Activated CD8-positive, alpha-beta T cell treated with anti-CD3 and anti-CD28 coated beads for 36 hours (primary cell): ENCODE measurements around the gene ZFYVE27. TPM values are rescaled to one million over a fixed set of nuclear protein-coding genes. Genes with fewer than 3 reads are reported as not detected.

Experiments
- ATAC-seq: fragments of 200-7000 bp; cut with Tn5 transposase; one replicate; pipeline ENCODE4 v1.10.0; 2021; ENCODE audit warnings: mild to moderate bottlenecking, moderate library complexity
- CTCF ChIA-PET: fragments of 350-600 bp; sonication (Branson Sonifier 250); formaldehyde crosslinking; loops from one replicate; lab custom pipeline; 2021; ENCODE audit warnings: antibody characterized with exemption; lab: Charles Lee
- POLR2A ChIA-PET: fragments of 350-600 bp; sonication (Branson Sonifier 250); formaldehyde crosslinking; loops from one replicate; lab custom pipeline; 2021; ENCODE audit warnings: antibody characterized with exemption; lab: Charles Lee
- DNase-seq: peaks from one replicate; pipeline ENCODE4 v3.0.0-alpha.2; 2020
- H3K27ac Mint-ChIP-seq: one replicate; pipeline ENCODE4 v1.8.0; 2021; ENCODE audit warnings: mild to moderate bottlenecking, mixed read lengths
- H3K27me3 Mint-ChIP-seq: one replicate; pipeline ENCODE4 v1.8.0; 2021; ENCODE audit warnings: mixed read lengths
- H3K36me3 Mint-ChIP-seq: one replicate; pipeline ENCODE4 v1.8.0; 2021; ENCODE audit warnings: low read depth, mixed read lengths
- H3K4me1 Mint-ChIP-seq: one replicate; pipeline ENCODE4 v1.8.0; 2021; ENCODE audit warnings: low read depth, mixed read lengths
- H3K4me3 Mint-ChIP-seq: one replicate; pipeline ENCODE4 v1.8.0; 2021; ENCODE audit warnings: mild to moderate bottlenecking, moderate library complexity, mixed read lengths
- H3K9me3 Mint-ChIP-seq: one replicate; pipeline ENCODE4 v1.8.0; 2021; ENCODE audit warnings: mixed read lengths
- intact Hi-C: fragments of 100-400 bp; cut with micrococcal nuclease; formaldehyde crosslinking; loops from one replicate; pipeline ENCODE4 v1.10.0; 2022
- total RNA-seq, 2 experiments: library from RNA; stranded (reverse); gene quantifications; one replicate each; pipeline ENCODE4 v1.2.3, GENCODE V29; 2021
- TF ChIP-seq, protein P1 (sequence below): fragments of 200-600 bp; IDR thresholded peaks from one replicate; pipeline ENCODE4 v1.8.0; 2022; ENCODE audit warnings: antibody characterized with exemption, mild to moderate bottlenecking

Gene ZFYVE27
- total RNA-seq, 2 experiments from 2014 or later, result 18.1 to 20.1 TPM

DNA sequence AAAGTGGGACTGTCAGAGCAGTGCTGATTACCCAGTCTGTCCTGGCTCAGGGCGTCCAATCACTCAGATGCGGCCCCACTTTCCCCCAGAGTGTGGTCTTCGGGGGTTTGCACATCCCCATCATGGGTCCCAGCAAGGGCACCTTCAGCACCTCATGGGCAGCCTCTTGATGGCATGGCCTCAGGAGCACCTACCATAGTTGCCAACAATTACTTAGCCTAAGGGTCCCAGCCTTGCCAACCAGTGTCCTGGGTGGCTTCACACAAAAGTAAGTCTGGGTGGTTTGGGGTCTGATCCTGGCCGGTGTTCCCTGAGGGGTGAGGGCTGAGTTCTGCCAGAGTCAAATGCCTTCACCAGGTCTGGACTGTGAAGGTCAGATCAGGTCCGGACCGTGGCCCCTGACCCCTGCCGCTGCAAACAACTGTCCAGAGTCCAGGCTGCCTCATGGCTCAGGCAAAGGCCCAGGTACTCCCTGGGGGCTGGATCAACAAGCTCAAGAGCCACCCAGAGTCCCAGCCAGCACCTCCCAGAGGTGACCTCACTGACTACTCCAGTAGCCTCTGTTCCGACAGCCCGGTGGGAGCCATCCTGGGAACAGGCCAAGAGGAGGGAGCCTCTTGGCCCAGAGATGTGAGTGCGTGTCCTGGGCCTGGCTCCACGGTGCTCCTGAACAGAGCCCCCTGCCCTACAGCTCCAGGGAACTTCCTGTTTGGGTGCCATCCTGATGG is 29.6 kb upstream of the ZFYVE27 start:
- CTCF ChIA-PET, result interaction anchor here (3.2 to 20.1 kb wide), 2 partner anchors 21 to 22 kb away, joined by 19 to 537 read pairs; partner anchors contain the start of genes AVPI1 and ZFYVE27
- Mint-ChIP-seq H3K4me1 (no peaks in the 10 kb centered on the region), H3K36me3 (no peaks in the 10 kb centered on the region), H3K27me3 (peaks cover 14% of the 10 kb centered on the region), H3K9me3 (no peaks in the 10 kb centered on the region), H3K27ac (no peak overlapping the region), H3K4me3 (no peak overlapping the region)
- POLR2A ChIA-PET, result no interaction called here
- ATAC-seq, result no peak
- DNase-seq, result no peak
- TF ChIP-seq, protein P1, sequence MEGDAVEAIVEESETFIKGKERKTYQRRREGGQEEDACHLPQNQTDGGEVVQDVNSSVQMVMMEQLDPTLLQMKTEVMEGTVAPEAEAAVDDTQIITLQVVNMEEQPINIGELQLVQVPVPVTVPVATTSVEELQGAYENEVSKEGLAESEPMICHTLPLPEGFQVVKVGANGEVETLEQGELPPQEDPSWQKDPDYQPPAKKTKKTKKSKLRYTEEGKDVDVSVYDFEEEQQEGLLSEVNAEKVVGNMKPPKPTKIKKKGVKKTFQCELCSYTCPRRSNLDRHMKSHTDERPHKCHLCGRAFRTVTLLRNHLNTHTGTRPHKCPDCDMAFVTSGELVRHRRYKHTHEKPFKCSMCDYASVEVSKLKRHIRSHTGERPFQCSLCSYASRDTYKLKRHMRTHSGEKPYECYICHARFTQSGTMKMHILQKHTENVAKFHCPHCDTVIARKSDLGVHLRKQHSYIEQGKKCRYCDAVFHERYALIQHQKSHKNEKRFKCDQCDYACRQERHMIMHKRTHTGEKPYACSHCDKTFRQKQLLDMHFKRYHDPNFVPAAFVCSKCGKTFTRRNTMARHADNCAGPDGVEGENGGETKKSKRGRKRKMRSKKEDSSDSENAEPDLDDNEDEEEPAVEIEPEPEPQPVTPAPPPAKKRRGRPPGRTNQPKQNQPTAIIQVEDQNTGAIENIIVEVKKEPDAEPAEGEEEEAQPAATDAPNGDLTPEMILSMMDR, result no peak
- intact Hi-C loops, result no loop called here

DNA sequence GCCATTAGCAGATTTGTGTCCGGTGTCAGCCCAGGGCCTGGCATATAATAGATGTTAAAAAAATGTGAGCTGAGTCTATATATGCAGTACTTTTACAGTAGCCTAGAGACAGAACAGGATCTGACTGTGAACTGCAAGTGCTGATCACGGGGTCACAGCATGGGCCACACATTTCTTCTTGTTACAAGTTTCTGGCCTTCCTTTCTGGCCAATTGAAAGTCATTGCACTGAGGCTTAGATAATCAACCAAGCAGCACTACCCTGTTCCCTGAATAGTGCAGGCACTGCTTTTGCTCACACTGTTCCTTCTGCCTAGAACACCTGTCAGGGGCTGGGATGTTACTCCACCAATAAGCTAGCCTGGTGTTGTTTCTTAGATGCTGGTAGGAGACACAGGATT is 28.8 kb upstream of the ZFYVE27 start:
- intact Hi-C loops, result loop anchor here (2.0 kb wide), 1 partner anchor 23 kb away; no protein-coding TSS in a partner anchor
- Mint-ChIP-seq H3K4me3 (no peak overlapping the region), H3K4me1 (peaks cover 4% of the 10 kb centered on the region), H3K27me3 (peaks cover 17% of the 10 kb centered on the region), H3K9me3 (no peaks in the 10 kb centered on the region), H3K36me3 (no peaks in the 10 kb centered on the region), H3K27ac (no peak overlapping the region)
- DNase-seq, result no peak
- TF ChIP-seq, protein P1, result no peak
- ChIA-PET CTCF (interaction anchor here (0.8 to 20.1 kb wide), 6 partner anchors 8 to 84 kb away, joined by 3 to 537 read pairs (median 8); partner anchors contain the start of genes AVPI1 and ZFYVE27), POLR2A (interaction anchor here (0.8 to 1.3 kb wide), 2 partner anchors 10 to 15 kb away, joined by 3 to 4 read pairs; no protein-coding TSS in a partner anchor)
- ATAC-seq, result no peak

DNA sequence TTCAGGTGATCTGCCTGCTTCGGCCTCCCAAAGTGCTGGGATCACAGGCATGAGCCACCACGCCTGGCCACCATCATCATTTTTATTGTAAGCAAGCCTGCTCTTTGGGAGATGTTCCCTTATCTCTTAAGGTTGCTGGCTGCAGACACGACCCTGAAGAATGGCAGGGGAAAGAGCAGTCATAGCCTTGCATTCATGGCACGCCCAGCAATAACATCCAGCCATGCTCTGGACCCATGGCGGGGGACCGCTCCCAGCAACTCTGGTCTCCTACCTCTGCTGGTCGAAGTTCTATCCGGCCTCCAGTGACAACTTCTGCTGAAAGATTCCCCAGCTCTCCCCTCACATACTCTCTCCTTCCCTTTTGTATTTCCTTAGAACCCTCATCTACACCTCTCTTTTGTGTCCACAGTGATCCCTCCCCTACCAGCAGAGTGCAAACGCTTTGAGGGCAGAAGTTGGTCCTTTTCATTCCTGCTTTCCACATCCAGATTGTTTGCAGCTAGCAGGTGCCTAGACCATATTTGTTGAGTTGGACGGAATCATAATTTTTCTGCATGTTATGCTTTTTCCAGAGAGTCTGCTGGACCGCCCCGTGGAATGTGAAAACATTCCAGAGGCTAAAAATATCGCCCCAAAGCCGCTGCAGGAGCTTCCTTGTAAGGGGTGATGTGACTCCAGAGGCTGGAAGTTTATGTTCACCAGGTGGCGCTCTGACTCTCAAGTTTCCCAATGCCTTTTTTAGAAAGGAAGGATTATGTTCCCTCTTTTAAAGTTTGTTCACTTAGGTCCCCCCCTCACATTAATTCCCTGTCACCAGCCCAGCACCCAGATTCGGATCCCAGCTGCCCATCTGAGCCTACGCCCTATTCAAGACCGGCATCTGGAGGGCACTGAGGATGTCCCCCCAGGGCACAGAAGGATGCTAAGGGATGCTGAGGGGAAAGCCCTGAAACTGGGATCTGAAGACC is 27.7 kb upstream of the ZFYVE27 start:
- DNase-seq, result peak; percentile 65
- ChIA-PET POLR2A (interaction anchor here (0.8 to 1.3 kb wide), 2 partner anchors 11 to 14 kb away, joined by 3 to 4 read pairs; no protein-coding TSS in a partner anchor), CTCF (interaction anchor here (0.6 to 20.1 kb wide), 19 partner anchors 7 to 161 kb away, joined by 3 to 537 read pairs (median 5); partner anchors contain the start of genes AVPI1 and ZFYVE27)
- Mint-ChIP-seq H3K9me3 (no peaks in the 10 kb centered on the region), H3K4me3 (no peak overlapping the region), H3K27ac (no peak overlapping the region), H3K4me1 (peaks cover 6% of the 10 kb centered on the region), H3K36me3 (peaks cover 1% of the 10 kb centered on the region), H3K27me3 (peaks cover 19% of the 10 kb centered on the region)
- TF ChIP-seq, protein P1, result peak; percentile 60
- intact Hi-C loops, result loop anchor here (2.0 kb wide), 1 partner anchor 22 kb away; no protein-coding TSS in a partner anchor
- no peak for ATAC-seq

DNA sequence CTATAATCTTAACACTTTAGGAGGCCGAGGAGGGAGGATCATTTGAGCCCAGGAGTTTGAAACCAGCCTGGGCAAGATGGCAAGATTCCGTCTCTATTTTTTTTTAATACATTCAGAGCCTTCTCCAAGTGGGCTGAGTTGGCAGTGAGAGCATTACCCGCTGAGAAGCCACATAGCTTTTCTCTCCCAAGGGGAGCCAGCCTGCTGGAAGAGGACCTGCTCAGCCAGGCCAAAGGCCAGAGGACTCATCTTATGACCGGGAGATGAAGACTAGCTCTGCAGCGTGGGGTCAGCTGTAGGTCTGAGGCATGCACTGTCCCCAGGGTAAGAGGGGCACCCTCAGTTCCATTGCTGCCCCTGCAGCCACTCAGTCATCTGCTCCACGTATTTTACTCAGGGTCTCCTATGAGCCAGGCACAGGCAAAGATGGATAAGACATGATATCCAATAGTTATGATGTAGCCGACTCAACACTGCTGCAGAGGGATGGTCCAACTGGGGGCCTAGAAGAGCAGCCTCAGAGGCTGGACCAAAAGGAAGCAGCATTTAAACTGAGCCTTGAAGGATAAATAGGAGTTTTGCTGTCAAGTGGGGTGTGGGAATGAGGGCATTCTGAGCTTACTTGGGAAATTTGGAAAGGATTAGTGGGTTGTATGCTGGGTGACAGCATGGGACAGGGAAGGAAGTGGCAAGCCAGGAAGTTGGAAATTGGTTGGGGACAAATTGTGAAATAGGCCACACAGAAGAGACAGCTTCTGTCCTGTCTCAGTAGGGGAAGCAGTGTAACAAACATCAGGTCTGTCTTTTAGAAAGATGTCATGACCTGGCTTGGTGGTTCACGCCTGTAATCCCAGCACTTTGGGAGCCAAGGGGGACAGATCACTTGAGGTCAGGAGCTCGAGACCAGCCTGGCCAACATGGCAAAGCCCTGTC is 25.0 kb upstream of the ZFYVE27 start:
- H3K27me3 Mint-ChIP-seq, result peaks cover 22% of the 10 kb centered on the region
- ATAC-seq (no peak), DNase-seq (no peak)
- CTCF ChIA-PET, result interaction anchor here (1.0 to 20.1 kb wide), 6 partner anchors 10 to 36 kb away, joined by 3 to 537 read pairs (median 4); partner anchors contain the start of genes AVPI1 and ZFYVE27
- H3K4me1 Mint-ChIP-seq, result peaks cover 6% of the 10 kb centered on the region
- no peak overlapping the region for H3K27ac Mint-ChIP-seq
- intact Hi-C loops, result no loop called here
- H3K36me3 Mint-ChIP-seq, result peaks cover 1% of the 10 kb centered on the region
- POLR2A ChIA-PET, result interaction anchor here (1.5 to 1.9 kb wide), 3 partner anchors 9 to 25 kb away, joined by 4 to 5 read pairs (median 5); partner anchors contain the start of gene ZFYVE27
- no peaks in the 10 kb centered on the region for H3K9me3 Mint-ChIP-seq
- H3K4me3 Mint-ChIP-seq, result peak overlapping the region; percentile 6
- TF ChIP-seq, protein P1, result no peak
